T-helper 1 cell (primary cell): ENCODE data around the gene TIPRL.
"Not testable (repeated sequence)": the region's sequence is repeated elsewhere in the genome, so short reads cannot be mapped to it uniquely, and the experiment has no call there.

Experiments
- DNase-seq, 5 donors: peaks; one replicate each; pipeline ENCODE4 v3.0.0-alpha.2; 2012 to 2020

Gene TIPRL

DNA sequence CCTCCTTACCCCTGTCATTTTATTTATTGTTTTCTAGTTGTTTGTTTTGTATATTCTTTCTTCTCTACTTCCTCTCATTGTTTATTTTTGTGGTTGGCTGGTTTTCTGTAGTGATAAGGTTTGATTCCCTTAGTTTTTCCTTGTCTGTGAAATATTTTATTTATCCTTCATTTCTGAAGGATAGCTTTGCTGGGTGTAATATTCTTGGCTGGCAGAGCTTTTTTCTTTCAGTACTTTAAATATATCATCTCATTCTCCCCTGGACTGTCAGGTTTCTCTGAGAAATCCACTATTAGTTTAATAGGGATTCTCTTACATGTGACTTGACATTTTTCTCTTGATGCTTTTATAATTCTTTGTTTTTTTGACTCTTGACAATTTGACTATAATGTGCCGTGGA lies 18.8 kb upstream of the TIPRL start:
- no peak for DNase-seq

- DNase-seq = no peak
These were observed 17.3 kb upstream of the TIPRL start for GRCh38 chr1:168161459-168161858.

DNA sequence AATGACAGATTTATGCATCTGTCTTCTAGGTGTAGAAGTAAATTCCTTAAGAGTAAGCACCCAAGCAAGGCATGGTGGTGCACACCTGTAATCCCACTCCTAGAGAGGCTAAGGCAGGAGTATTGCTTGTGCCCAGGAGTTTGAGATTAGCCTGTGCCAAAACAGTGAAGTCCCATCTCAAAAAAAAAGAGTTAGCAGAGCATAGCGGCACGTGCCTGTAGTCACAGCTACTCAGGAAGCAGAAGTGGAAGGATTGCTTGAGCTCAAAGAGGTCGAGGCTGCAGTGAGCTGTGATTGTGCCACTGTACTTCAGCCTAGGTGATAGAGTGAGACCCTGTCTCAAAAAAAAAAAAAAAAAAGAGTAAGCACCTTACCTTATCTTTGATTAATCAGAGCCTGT lies 15.1 kb upstream of the TIPRL start:
- DNase-seq = no peak

GRCh38 chr1:168164771-168165170 lies 14.0 kb upstream of the TIPRL start:
- DNase-seq = no peak

DNA sequence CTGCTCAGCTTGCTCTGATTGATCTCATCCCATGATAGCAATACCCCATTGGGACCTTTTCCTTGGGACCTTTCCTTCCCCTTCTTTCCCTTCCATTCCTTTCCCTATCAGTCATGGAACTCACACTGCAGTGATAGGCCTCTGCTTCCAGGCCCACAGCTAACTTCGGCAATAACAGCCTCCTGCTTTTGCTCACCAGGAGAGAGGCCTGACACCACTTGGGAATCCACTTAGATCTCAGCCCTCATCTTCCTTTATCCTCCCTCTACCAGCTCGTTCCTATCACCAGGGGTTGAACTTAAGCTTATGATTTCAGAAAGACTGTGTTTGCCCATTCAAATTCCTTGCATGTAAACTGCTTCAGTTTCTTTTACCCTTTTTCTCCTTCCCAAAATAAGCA lies 11.0 kb upstream of the TIPRL start:
- DNase-seq = no peak

- no peak for DNase-seq
These were observed 7.9 kb upstream of the TIPRL start for GRCh38 chr1:168170564-168171508.

- no peak for DNase-seq
These were observed 6.4 kb upstream of the TIPRL start for GRCh38 chr1:168172250-168172915.

GRCh38 chr1:168178227-168178637 lies 530 bp upstream of the TIPRL start:
- DNase-seq = no peak

DNA sequence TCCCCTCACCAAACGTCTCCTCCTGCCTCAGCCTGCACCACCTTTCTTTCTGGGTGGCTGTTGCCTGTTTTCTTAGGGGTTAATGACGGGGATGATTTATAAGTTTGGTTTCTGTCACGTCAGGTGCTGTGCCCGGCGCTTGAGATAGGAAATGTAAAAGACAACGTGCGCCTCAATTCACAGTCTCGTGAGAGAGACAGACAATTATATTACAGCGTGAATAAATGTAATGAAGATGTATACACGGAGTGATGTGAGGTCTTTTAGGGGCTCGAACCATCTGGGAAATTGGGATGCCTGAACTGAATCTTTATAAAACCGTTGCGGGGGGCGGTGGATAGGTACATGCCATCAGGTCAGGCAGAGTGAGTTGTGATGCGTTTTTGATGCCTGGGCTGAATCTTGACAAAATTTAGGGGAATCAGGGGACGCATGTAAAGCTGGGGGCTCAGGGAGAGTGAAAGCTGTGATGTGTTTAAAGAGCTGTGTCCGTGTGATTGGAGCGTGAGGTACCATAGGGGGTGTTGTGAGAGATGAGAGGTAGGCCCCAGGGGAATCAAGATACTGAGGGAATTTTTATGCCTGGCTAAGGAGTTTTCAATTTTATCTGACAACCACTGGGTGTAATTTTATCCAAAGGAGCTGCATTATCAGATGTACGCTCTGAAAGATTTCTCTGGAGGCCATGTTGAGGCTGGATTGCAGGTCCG lies 831 bp downstream of the TIPRL start:
- no peak for DNase-seq

GRCh38 chr1:168180148-168180524 lies 1.4 kb downstream of the TIPRL start:
- DNase-seq = peak in 1 of 5 donors; percentile 8

GRCh38 chr1:168181063-168181720 lies 2.4 kb downstream of the TIPRL start:
- DNase-seq = not testable (repeated sequence)

GRCh38 chr1:168187177-168187576 lies 8.4 kb downstream of the TIPRL start:
- no peak for DNase-seq

- DNase-seq = no peak
These were observed 11.6 kb downstream of the TIPRL start for GRCh38 chr1:168190403-168190802.

- DNase-seq = no peak
These were observed 16.7 kb downstream of the TIPRL start for GRCh38 chr1:168195199-168196135.

- no peak for DNase-seq
These were observed 20.3 kb downstream of the TIPRL start for GRCh38 chr1:168199056-168199455.

- DNase-seq = no peak
These were observed 24.3 kb downstream of the TIPRL start for GRCh38 chr1:168202941-168203654.

GRCh38 chr1:168206111-168206510 lies 27.3 kb downstream of the TIPRL start:
- no peak for DNase-seq

GRCh38 chr1:168207673-168208072 lies 28.9 kb downstream of the TIPRL start:
- DNase-seq = not testable (repeated sequence)

- no peak for DNase-seq
These were observed 31.6 kb downstream of the TIPRL start for GRCh38 chr1:168210312-168210711.

- DNase-seq = no peak
These were observed 34.6 kb downstream of the TIPRL start for GRCh38 chr1:168213349-168213748.

GRCh38 chr1:168216171-168216570 lies 37.4 kb downstream of the TIPRL start:
- DNase-seq = no peak
